Measurements from ENCODE around the gene CFLAR. TPM values are rescaled to one million over a fixed set of nuclear protein-coding genes. Genes with fewer than 3 reads are reported as not detected.

Gene CFLAR
- polyA plus RNA-seq, 1 of the 3 experiments (the other 2 are of a cell fraction): 23.7 TPM

GRCh38 chr2:201205515-201205849 lies 89.5 kb downstream of the CFLAR start (continued):
- TF ChIP-seq NFIC (IDR thresholded peaks at IDR 0.05; ENCODE audit: borderline replicate concordance): no peak

- WGBS (ENCODE audit: low lambda C conversion rate): 90% methylated on average over 12 of the region's 12 CpGs
- CTCF ChIA-PET: interaction anchor here (0.9 kb wide), 1 partner anchor 31 kb away, joined by 3 read pairs; no protein-coding TSS in a partner anchor
- H3K9me3 ChIP-seq: no peaks in the 10 kb centered on the region
These were observed 92.7 kb downstream of the CFLAR start for GRCh38 chr2:201208563-201209252.

More at GRCh38 chr2:201208563-201209252, 92.7 kb downstream of the CFLAR start:
- Histone ChIP-seq H3K27ac (ENCODE audit: low read depth in 2 of 2, low read length in 1 of 2) (no peak overlapping the region), H3K36me3 (replicated peaks in 1 of 2; ENCODE audit: control insufficient read depth in 1 of 2, insufficient read depth in 2 of 2, low read length in 1 of 2) (no peaks in the 10 kb centered on the region), H3K4me1 (ENCODE audit: control insufficient read depth in 1 of 2, insufficient read depth in 2 of 2, low read depth in 1 of 2, low read length in 1 of 2) (peaks cover 0 to 3% of the 10 kb centered on the region in 2 experiments; a peak in 2 of 4 replicates), H3K79me2 (ENCODE audit: insufficient read depth) (no peaks in the 10 kb centered on the region), H3K27me3 (ENCODE audit: insufficient read depth) (no peaks in the 10 kb centered on the region), H2AFZ (ENCODE audit: low read depth) (no peak overlapping the region), H3K9ac (no peak overlapping the region), H4K20me1 (ENCODE audit: insufficient read depth) (no peaks in the 10 kb centered on the region), H3K4me2 (no peak overlapping the region), H3K4me3 (ENCODE audit: low read depth in 2 of 2, low read length in 1 of 2) (no peak overlapping the region), H3F3A (replicated peaks; ENCODE audit: insufficient read depth) (no peaks in the 10 kb centered on the region), H3K9me2 (no peaks in the 10 kb centered on the region)
- POLR2A ChIA-PET: no interaction called here
- DNase-seq: no peak
- TF ChIP-seq JUND (IDR thresholded peaks at IDR 0.05): no peak
- TF ChIP-seq RXRA (IDR thresholded peaks at IDR 0.05; ENCODE audit: borderline replicate concordance, low read depth): no peak
- no peak for TF ChIP-seq CTCF (IDR thresholded peaks at IDR 0.05)
- TF ChIP-seq GATA2 (CRISPR knock-in tag; IDR thresholded peaks at IDR 0.05): no peak
- no peak for TF ChIP-seq USF2 (IDR thresholded peaks at IDR 0.05; ENCODE audit: borderline replicate concordance, low read depth, low read length)
- TF ChIP-seq SMC3 (IDR thresholded peaks at IDR 0.05; ENCODE audit: low read depth, low read length): no peak
- no peak for TF ChIP-seq GABPA (IDR thresholded peaks at IDR 0.05; ENCODE audit: low read depth)
- no peak for TF ChIP-seq EZH2phosphoT487 (IDR thresholded peaks at IDR 0.05; ENCODE audit: borderline replicate concordance, low read depth)
- no peak for TF ChIP-seq TEAD4 (IDR thresholded peaks at IDR 0.05; ENCODE audit: borderline replicate concordance, insufficient read depth)
- no peak for TF ChIP-seq TAF1 (IDR thresholded peaks at IDR 0.05; ENCODE audit: borderline replicate concordance, low read depth, low read length)
- no peak for TF ChIP-seq MAX (IDR thresholded peaks at IDR 0.05; ENCODE audit: low read depth)
- TF ChIP-seq EP300 (IDR thresholded peaks at IDR 0.05; ENCODE audit: borderline replicate concordance in 1 of 2, low read depth in 1 of 2, low read length in 1 of 2): no peak
- no peak for TF ChIP-seq SIN3A (IDR thresholded peaks at IDR 0.05; ENCODE audit: borderline replicate concordance, low read depth, low read length)
- no peak for TF ChIP-seq REST (IDR thresholded peaks at IDR 0.05; ENCODE audit: low read depth, low read length)
- no peak for TF ChIP-seq ZBTB33 (IDR thresholded peaks at IDR 0.05; ENCODE audit: borderline replicate concordance, low read depth)
- no peak for TF ChIP-seq RFX5 (IDR thresholded peaks at IDR 0.05; ENCODE audit: low read length)
- TF ChIP-seq NRF1 (IDR thresholded peaks at IDR 0.05; ENCODE audit: low read depth, low read length): no peak
- no peak for TF ChIP-seq RAD21 (IDR thresholded peaks at IDR 0.05; ENCODE audit: low read length)
- no peak for TF ChIP-seq FOXM1 (IDR thresholded peaks at IDR 0.05; ENCODE audit: low read depth)
- TF ChIP-seq POLR2AphosphoS5 (IDR thresholded peaks at IDR 0.05; ENCODE audit: low read depth, low read length): no peak

Measured in SK-N-SH (cell line).